ENCODE results near the gene REP15.
A peak's percentile ranks its signal among the peaks of the same experiment; 100 is the strongest.

Gene REP15

DNA sequence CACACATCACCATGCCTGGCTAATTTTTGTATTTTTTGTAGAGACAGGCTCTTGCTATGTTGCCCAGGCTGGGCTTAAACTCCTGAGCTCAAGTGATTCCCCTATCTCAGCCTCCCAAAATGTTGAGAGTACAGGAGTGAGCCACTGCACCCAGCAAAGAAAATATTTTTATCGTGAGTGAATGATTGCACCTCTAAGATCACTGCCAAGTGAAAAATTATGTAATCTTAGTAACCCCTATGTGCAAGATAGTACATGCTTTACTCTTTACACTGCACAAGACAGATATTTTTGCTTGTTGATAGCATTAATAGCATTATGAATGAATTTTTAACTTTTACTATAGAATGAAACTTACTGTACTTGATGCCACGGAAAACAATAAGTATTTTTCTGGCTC is 11.0 kb downstream of the REP15 start:
- Histone ChIP-seq H3K9me2 (replicated peaks; ENCODE audit: insufficient read depth, low read length) (no peaks in the 10 kb centered on the region), H3K27me3 (ENCODE audit: low read length) (no peaks in the 10 kb centered on the region), H3K36me3 (ENCODE audit: low read length) (no peaks in the 10 kb centered on the region), H4K20me1 (ENCODE audit: low read depth, low read length) (no peaks in the 10 kb centered on the region), H3K4me2 (ENCODE audit: low read depth, low read length, poor library complexity, severe bottlenecking) (no peak overlapping the region), H3K9ac (ENCODE audit: low read length) (no peak overlapping the region), H3K9me3 (ENCODE audit: insufficient read depth, low read length) (no peaks in the 10 kb centered on the region), H3K79me2 (ENCODE audit: insufficient read depth, low read length) (peaks cover 15% of the 10 kb centered on the region), H2AFZ (ENCODE audit: low read depth, low read length, severe bottlenecking) (no peak overlapping the region), H3K27ac (ENCODE audit: low read depth, low read length) (no peak overlapping the region), H3K4me3 (ENCODE audit: insufficient read depth, low read length, poor library complexity, severe bottlenecking) (no peak overlapping the region), H3F3A (ENCODE audit: insufficient read depth) (no peaks in the 10 kb centered on the region)
- no peak for TF ChIP-seq EZH2phosphoT487 (conservative IDR thresholded peaks at IDR 0.05; ENCODE audit: low read length)
- TF ChIP-seq, protein P1, sequence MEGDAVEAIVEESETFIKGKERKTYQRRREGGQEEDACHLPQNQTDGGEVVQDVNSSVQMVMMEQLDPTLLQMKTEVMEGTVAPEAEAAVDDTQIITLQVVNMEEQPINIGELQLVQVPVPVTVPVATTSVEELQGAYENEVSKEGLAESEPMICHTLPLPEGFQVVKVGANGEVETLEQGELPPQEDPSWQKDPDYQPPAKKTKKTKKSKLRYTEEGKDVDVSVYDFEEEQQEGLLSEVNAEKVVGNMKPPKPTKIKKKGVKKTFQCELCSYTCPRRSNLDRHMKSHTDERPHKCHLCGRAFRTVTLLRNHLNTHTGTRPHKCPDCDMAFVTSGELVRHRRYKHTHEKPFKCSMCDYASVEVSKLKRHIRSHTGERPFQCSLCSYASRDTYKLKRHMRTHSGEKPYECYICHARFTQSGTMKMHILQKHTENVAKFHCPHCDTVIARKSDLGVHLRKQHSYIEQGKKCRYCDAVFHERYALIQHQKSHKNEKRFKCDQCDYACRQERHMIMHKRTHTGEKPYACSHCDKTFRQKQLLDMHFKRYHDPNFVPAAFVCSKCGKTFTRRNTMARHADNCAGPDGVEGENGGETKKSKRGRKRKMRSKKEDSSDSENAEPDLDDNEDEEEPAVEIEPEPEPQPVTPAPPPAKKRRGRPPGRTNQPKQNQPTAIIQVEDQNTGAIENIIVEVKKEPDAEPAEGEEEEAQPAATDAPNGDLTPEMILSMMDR (IDR thresholded peaks at IDR 0.05; ENCODE audit: insufficient read depth, low read length, poor library complexity, severe bottlenecking) = no peak

DNA sequence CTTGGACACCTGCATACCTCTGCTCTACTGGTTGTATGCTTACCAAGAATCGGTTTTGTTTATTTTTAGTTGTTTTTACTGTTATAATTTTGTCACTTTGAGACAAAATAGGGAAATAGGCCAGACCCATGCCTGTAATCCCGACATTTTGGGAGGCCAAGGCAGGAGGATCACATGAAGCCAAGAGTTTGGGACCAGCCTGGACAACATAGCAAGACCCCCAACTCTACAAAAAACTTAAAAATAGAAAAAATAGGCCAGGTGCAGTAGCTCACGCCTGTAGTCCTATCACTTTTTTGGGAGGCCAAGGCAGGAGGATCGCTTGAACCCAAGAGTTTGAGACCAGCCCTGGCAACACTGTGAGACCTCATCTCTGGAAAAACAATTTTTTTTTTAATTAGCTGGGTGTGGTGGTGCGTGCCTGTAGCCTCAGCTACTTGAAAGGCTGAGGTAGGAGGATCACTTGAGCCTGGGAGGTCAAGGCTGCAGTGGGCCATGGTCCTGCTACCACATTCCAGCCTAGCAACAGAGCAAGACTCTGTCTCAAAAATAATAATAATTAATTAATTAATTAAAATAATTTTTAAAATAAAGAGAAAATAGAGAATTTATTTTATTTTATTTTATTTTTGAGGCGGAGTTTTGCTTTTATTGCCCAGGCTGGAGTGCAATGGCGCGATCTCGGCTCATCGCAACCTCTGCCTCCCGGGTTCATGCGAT is 13.1 kb downstream of the REP15 start:
- H3F3A ChIP-seq (ENCODE audit: insufficient read depth) = no peaks in the 10 kb centered on the region
- no peaks in the 10 kb centered on the region for H3K9me3 ChIP-seq (ENCODE audit: insufficient read depth, low read length)
- no peak overlapping the region for H3K9ac ChIP-seq (ENCODE audit: low read length)
- H3K27me3 ChIP-seq (ENCODE audit: low read length) = no peaks in the 10 kb centered on the region
- H4K20me1 ChIP-seq (ENCODE audit: low read depth, low read length) = no peaks in the 10 kb centered on the region
- no peak overlapping the region for H2AFZ ChIP-seq (ENCODE audit: low read depth, low read length, severe bottlenecking)
- H3K4me2 ChIP-seq (ENCODE audit: low read depth, low read length, poor library complexity, severe bottlenecking) = no peak overlapping the region
- peaks cover 37% of the 10 kb centered on the region for H3K79me2 ChIP-seq (ENCODE audit: insufficient read depth, low read length)
- TF ChIP-seq, protein P1 (IDR thresholded peaks at IDR 0.05; ENCODE audit: insufficient read depth, low read length, poor library complexity, severe bottlenecking) = no peak
- no peak overlapping the region for H3K4me3 ChIP-seq (ENCODE audit: insufficient read depth, low read length, poor library complexity, severe bottlenecking)
- H3K9me2 ChIP-seq (replicated peaks; ENCODE audit: insufficient read depth, low read length) = no peaks in the 10 kb centered on the region
- no peaks in the 10 kb centered on the region for H3K36me3 ChIP-seq (ENCODE audit: low read length)
- H3K27ac ChIP-seq (ENCODE audit: low read depth, low read length) = no peak overlapping the region

DNA sequence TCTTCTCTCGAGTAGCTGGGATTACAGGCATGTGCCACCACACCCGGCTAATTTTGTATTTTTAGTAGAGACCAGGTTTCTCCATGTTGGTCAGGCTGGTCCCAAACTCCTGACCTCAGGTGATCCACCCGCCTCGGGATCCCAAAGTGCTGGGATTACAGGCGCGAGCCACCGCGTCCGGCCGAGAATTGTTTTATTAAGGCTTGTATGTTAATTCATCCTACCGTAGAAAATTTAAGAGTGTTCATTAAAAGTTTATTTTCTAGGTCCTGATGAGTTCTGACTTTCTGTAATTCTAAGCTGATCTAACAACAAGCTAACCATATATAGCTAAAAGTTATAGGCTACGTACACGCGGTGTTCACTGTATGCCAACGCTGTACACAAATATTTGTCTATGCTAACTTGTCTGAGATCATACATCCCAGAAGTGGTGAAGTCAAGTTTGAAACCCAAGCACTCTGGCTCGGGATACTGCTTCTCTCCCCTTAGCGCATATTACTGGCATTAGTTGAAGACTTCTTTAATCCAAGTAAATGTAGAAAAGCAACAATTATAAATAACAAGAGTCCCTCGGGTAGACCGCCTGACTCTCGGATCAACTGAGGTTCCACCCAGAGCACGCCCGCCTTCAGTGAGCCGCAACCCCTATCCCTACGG is 13.8 kb downstream of the REP15 start:
- TF ChIP-seq EZH2phosphoT487 (conservative IDR thresholded peaks at IDR 0.05; ENCODE audit: low read length) = no peak
- TF ChIP-seq, protein P1 (IDR thresholded peaks at IDR 0.05; ENCODE audit: insufficient read depth, low read length, poor library complexity, severe bottlenecking) = no peak
- Histone ChIP-seq H3K79me2 (ENCODE audit: insufficient read depth, low read length) (peaks cover 42% of the 10 kb centered on the region), H3F3A (ENCODE audit: insufficient read depth) (no peaks in the 10 kb centered on the region), H4K20me1 (ENCODE audit: low read depth, low read length) (no peaks in the 10 kb centered on the region), H3K9me3 (ENCODE audit: insufficient read depth, low read length) (no peaks in the 10 kb centered on the region), H3K4me2 (ENCODE audit: low read depth, low read length, poor library complexity, severe bottlenecking) (peak overlapping the region; percentile 94), H3K36me3 (ENCODE audit: low read length) (no peaks in the 10 kb centered on the region), H2AFZ (ENCODE audit: low read depth, low read length, severe bottlenecking) (peak overlapping the region; percentile 97), H3K9ac (ENCODE audit: low read length) (peak overlapping the region; percentile 86), H3K4me3 (ENCODE audit: insufficient read depth, low read length, poor library complexity, severe bottlenecking) (peak overlapping the region; percentile 96), H3K27me3 (ENCODE audit: low read length) (no peaks in the 10 kb centered on the region), H3K27ac (ENCODE audit: low read depth, low read length) (peak overlapping the region; percentile 31; the same call in 1 of the 2 replicates), H3K9me2 (replicated peaks; ENCODE audit: insufficient read depth, low read length) (no peaks in the 10 kb centered on the region)

Measured in SU-DHL-6 (cell line).